Skeletal muscle tissue (tissue), 4 donors: ENCODE results near the gene MARCHF3. TPM values are rescaled to one million over a fixed set of nuclear protein-coding genes. Genes with fewer than 3 reads are reported as not detected.

Experiments used
- H3K27ac ChIP-seq: one replicate; pipeline ENCODE4 v1.7.0; 2013; ENCODE audit warnings: mild to moderate bottlenecking, low read depth, low read length, inconsistent platforms
- H3K27me3 ChIP-seq, 3 donors: one replicate each; pipeline ENCODE4 v1.7.0; 2013; ENCODE audit warnings: low read length in 3 of 3; ENCODE audit not compliant: control insufficient read depth in 3 of 3, insufficient read depth in 3 of 3
- H3K36me3 ChIP-seq, 3 donors: one replicate each; pipeline ENCODE4 v1.7.0; 2013; ENCODE audit warnings: low read length in 3 of 3; ENCODE audit not compliant: control insufficient read depth in 3 of 3, insufficient read depth in 3 of 3
- H3K4me1 ChIP-seq, 3 donors: one replicate each; pipeline ENCODE4 v1.7.0; 2013; ENCODE audit warnings: low read length in 3 of 3, mild to moderate bottlenecking in 3 of 3; ENCODE audit not compliant: control insufficient read depth in 3 of 3, insufficient read depth in 3 of 3
- H3K4me3 ChIP-seq, 3 donors: one replicate each; pipeline ENCODE4 v1.7.0; 2013; ENCODE audit warnings: low read length in 3 of 3
- H3K9ac ChIP-seq, 3 donors: one replicate each; pipeline ENCODE4 v1.7.0; 2013; ENCODE audit warnings: low read length in 3 of 3, mild to moderate bottlenecking in 3 of 3, moderate library complexity in 2 of 3, low read depth in 1 of 3
- H3K9me3 ChIP-seq, 3 donors: one replicate each; pipeline ENCODE4 v1.7.0; 2013; ENCODE audit warnings: low read length in 3 of 3; ENCODE audit not compliant: control insufficient read depth in 3 of 3
- total RNA-seq: library from RNA; depleted of rRNA; stranded (reverse); fragments of >200 nt; gene quantifications from one replicate; pipeline ENCODE4 v1.2.3, GENCODE V29; 2014
- donor health status: Osteomylitis.

The MARCHF3 gene
- total RNA-seq, 1 donor from 2014 or later, result 18.8 TPM

DNA sequence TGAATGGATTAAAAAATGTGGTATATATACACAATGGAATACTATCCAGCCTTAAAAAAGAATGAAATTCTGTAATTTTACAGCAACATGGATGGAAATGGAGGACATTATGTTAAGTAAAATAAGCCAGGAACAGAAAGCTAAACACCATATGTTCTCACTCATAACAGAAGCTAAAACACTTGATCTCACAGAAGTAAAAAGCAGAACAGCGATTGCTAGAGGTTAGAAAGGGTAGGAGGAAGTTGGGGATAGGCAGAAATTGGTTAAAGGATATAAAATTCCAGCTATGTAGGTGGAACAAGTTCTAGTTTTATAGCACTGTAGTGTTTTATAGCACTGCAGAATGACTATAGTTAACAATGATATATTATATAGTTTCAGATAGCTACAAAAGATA is 15.8 kb downstream of the MARCHF3 start:
- Histone ChIP-seq H3K4me3 (no peak overlapping the region), H3K36me3 (no peaks in the 10 kb centered on the region), H3K4me1 (peaks cover under 1 to 17% (median 16%) of the 10 kb centered on the region in 3 donors), H3K9ac (no peak overlapping the region), H3K27ac (no peak overlapping the region), H3K27me3 (no peaks in the 10 kb centered on the region), H3K9me3 (no peaks in the 10 kb centered on the region)

DNA sequence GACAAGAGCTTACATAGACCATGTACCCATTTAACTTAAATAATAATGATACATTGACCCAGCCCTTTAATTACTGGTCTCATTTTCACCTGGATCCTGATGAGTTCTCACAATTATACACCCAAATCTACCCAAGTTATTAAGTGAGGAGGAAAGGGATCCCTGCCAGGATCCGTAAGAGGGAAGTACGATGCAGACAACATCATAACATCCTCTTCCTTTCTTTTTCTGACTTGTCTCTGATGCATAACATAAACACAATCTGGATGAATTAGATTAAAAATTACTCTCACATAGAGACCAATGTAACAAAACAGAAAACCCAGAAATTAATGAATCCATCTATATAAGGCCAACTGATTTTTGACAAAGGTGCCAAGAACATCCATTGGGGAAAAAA is 17.0 kb downstream of the MARCHF3 start:
- no peak overlapping the region for H3K9ac ChIP-seq
- no peaks in the 10 kb centered on the region for H3K9me3 ChIP-seq
- H3K4me3 ChIP-seq, result no peak overlapping the region
- H3K36me3 ChIP-seq, result no peaks in the 10 kb centered on the region
- H3K27ac ChIP-seq, result no peak overlapping the region
- peaks cover 2 to 20% (median 19%) of the 10 kb centered on the region in 3 donors for H3K4me1 ChIP-seq
- H3K27me3 ChIP-seq, result no peaks in the 10 kb centered on the region

DNA sequence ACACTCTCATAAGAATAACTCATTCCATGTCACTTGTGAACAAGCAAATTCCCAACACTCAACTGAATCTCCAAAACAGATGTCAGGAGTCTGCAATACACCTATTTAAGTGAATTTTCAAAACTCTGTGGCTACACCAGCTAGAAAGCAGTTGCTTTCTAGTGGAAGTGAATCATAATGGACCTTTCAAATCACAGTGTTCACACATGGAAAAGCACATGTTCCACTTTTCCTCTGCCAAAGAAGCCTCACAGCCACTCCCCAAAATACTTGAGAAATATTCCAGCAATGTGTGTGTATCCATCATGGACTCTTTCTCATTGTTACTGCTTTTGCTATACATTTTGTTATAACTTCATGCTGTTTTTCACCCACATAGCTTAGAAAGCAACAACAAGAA is 17.4 kb downstream of the MARCHF3 start:
- Histone ChIP-seq H3K4me3 (no peak overlapping the region), H3K9me3 (no peaks in the 10 kb centered on the region), H3K27ac (peak overlapping the region; percentile 4), H3K36me3 (no peaks in the 10 kb centered on the region), H3K27me3 (no peaks in the 10 kb centered on the region), H3K4me1 (peaks cover 7 to 23% (median 23%) of the 10 kb centered on the region in 3 donors), H3K9ac (no peak overlapping the region)

GRCh38 chr5:127011961-127012644 is 18.3 kb downstream of the MARCHF3 start:
- Histone ChIP-seq H3K4me1 (peaks cover 7 to 23% (median 23%) of the 10 kb centered on the region in 3 donors), H3K4me3 (peak overlapping the region in 1 of 3 donors; percentile 3), H3K9ac (no peak overlapping the region), H3K9me3 (no peaks in the 10 kb centered on the region), H3K27me3 (no peaks in the 10 kb centered on the region), H3K27ac (peak overlapping the region; percentile 72), H3K36me3 (no peaks in the 10 kb centered on the region)

GRCh38 chr5:127011153-127011552 is 19.2 kb downstream of the MARCHF3 start:
- no peaks in the 10 kb centered on the region for H3K36me3 ChIP-seq
- H3K9ac ChIP-seq, result no peak overlapping the region
- H3K4me3 ChIP-seq, result peak overlapping the region in 1 of 3 donors; percentile 10
- H3K27me3 ChIP-seq, result no peaks in the 10 kb centered on the region
- peaks cover 7 to 23% (median 23%) of the 10 kb centered on the region in 3 donors for H3K4me1 ChIP-seq
- H3K27ac ChIP-seq, result peak overlapping the region; percentile 72
- no peaks in the 10 kb centered on the region for H3K9me3 ChIP-seq

DNA sequence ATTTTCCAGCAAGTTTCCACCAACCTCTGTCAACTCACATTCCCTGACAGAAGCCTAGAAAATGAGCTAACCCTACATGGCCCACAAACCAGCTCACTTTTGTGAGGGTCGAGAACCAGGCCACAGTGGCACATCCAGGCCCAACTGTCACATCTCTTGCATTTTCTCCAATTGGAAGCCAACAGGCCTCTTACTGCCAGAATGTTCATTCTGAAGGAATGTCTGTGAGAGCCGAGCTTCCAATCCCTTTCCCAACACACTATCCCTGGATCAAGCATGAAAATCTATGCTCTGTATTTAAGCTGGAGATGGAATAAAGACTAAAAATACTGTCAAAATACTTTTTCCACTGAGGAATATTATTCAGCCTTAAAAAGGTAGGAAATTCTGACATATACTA is 20.0 kb downstream of the MARCHF3 start:
- Histone ChIP-seq H3K9me3 (no peaks in the 10 kb centered on the region), H3K27ac (peak overlapping the region; percentile 66), H3K4me1 (peaks cover 7 to 23% (median 23%) of the 10 kb centered on the region in 3 donors), H3K27me3 (no peaks in the 10 kb centered on the region), H3K36me3 (no peaks in the 10 kb centered on the region), H3K4me3 (no peak overlapping the region), H3K9ac (no peak overlapping the region)

DNA sequence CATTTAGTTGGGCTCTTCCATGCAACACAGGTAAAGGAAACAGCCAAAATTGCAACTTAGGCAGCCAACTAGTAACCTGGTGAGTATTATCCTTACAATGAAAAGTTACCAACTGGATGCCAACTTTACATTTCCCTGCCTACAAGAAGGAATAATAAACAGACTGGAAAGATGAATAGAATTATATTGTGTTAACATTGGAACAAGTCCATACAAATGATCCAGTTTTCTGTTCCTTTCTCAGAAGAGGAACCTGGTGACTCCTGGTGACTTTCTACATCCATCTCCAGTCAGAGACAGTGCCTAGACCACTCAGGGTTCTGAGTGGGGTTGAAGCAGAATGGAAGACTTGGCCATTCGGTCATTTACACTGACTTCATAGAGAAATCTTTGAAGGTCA is 20.6 kb downstream of the MARCHF3 start:
- Histone ChIP-seq H3K4me1 (peaks cover 7 to 23% (median 21%) of the 10 kb centered on the region in 3 donors), H3K9me3 (no peaks in the 10 kb centered on the region), H3K36me3 (no peaks in the 10 kb centered on the region), H3K27me3 (no peaks in the 10 kb centered on the region), H3K4me3 (no peak overlapping the region), H3K9ac (no peak overlapping the region), H3K27ac (peak overlapping the region; percentile 66)

- no peaks in the 10 kb centered on the region for H3K9me3 ChIP-seq
- H3K27me3 ChIP-seq, result no peaks in the 10 kb centered on the region
- H3K36me3 ChIP-seq, result no peaks in the 10 kb centered on the region
- H3K4me1 ChIP-seq, result peaks cover 11 to 30% (median 25%) of the 10 kb centered on the region in 3 donors
- H3K27ac ChIP-seq, result peak overlapping the region; percentile 79
- peak overlapping the region in 1 of 3 donors; percentile 58 for H3K9ac ChIP-seq
- H3K4me3 ChIP-seq, result peak overlapping the region in 2 of 3 donors; percentile 21 to 37
These were observed 21.9 kb downstream of the MARCHF3 start for GRCh38 chr5:127008300-127008975.

- no peak overlapping the region for H3K9ac ChIP-seq
- H3K27ac ChIP-seq, result no peak overlapping the region
- no peak overlapping the region for H3K4me3 ChIP-seq
- H3K9me3 ChIP-seq, result no peaks in the 10 kb centered on the region
- H3K27me3 ChIP-seq, result no peaks in the 10 kb centered on the region
- H3K4me1 ChIP-seq, result peaks cover 11 to 34% (median 25%) of the 10 kb centered on the region in 3 donors
- H3K36me3 ChIP-seq, result no peaks in the 10 kb centered on the region
These were observed 22.8 kb downstream of the MARCHF3 start for GRCh38 chr5:127007522-127007921.

GRCh38 chr5:127006744-127007143 is 23.6 kb downstream of the MARCHF3 start:
- no peak overlapping the region for H3K4me3 ChIP-seq
- peaks cover 15 to 38% (median 23%) of the 10 kb centered on the region in 3 donors for H3K4me1 ChIP-seq
- peak overlapping the region in 2 of 3 donors; percentile 17 to 32 for H3K9ac ChIP-seq
- no peaks in the 10 kb centered on the region for H3K9me3 ChIP-seq
- peak overlapping the region; percentile 21 for H3K27ac ChIP-seq
- H3K27me3 ChIP-seq, result no peaks in the 10 kb centered on the region
- H3K36me3 ChIP-seq, result no peaks in the 10 kb centered on the region
